GM23248 (cell line): ENCODE results near the gene GALNT17.

ENCODE experiments used
- EZH2 ChIP-seq: fragments of 200-600 bp; sonication (generic); IDR thresholded peaks from 2 replicates; pipeline ENCODE4 v1.6.1; 2018; ENCODE audit warnings: antibody characterized with exemption, mild to moderate bottlenecking; ENCODE audit not compliant: insufficient read depth, poor library complexity, severe bottlenecking
- EZH2phosphoT487 ChIP-seq: fragments of 200-600 bp; sonication (generic); IDR thresholded peaks from 2 replicates; pipeline ENCODE4 v1.6.1; 2018; ENCODE audit warnings: antibody characterized with exemption, moderate library complexity, mild to moderate bottlenecking, low read depth; ENCODE audit not compliant: insufficient read depth

DNA sequence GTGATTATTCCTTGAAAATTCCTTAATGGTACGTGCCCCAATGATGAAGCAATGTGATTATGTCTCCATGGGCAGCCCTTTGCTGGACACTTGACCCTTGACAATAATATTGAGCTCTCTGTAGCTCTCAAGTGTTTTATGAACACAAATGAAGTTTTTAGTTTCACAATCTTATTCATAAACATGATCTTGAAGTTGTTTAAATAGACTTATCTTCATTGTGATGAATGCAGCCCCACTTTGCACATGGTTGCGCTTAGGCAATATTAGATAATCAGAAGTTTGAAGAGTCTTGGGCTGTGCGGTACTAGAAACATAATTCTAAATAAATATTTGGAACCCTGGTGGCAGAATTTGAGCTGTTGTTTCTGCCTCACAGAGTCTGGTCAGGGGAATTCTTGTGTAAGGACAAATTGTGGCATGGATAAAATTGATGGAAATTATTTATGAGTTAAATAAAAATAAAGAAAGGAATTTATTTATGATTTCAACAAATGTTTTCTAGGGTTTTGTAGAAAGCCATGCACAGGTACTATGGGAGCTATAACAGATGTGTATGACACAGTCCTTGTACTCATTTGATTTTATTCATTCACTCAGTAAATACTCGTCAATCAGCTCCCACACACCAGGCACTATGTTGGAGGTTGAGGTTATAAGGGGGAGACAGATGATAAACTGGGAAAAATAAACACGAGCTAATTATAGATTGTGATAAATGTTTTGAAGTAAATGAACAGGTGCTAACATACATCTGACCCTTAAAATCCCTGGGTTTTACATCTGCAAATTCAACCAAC lies 217.9 kb downstream of the GALNT17 start:
- TF ChIP-seq EZH2 (no peak), EZH2phosphoT487 (no peak)
